Activated T-helper 9 cell treated with anti-CD3 and anti-CD28 coated beads, Interleukin-2, amount 50 U/mL, for 16 hours (primary cell): ENCODE data around the gene SLC12A6.
"Not testable (repeated sequence)": the region's sequence is repeated elsewhere in the genome, so short reads cannot be mapped to it uniquely, and the experiment has no call there.

ENCODE experiments used
- DNase-seq: peaks from one replicate; pipeline ENCODE4 v3.0.0-alpha.2; 2020; ENCODE audit warnings: low read depth

SLC12A6 gene

GRCh38 chr15:34337557-34338306 lies at the start of gene SLC12A6:
TSS of gene SLC12A6 (minus strand) at chr15:34337781. CDS start at chr15:34336680, 1,101 bp downstream.
- peak; percentile 86 for DNase-seq

- DNase-seq, result not testable (repeated sequence)
Measured at GRCh38 chr15:34381829-34382521, 44.4 kb upstream of the SLC12A6 start.

- not testable (repeated sequence) for DNase-seq
Measured at GRCh38 chr15:34380491-34380890, 42.9 kb upstream of the SLC12A6 start.

GRCh38 chr15:34376856-34377255 lies 39.3 kb upstream of the SLC12A6 start:
- DNase-seq, result no peak

GRCh38 chr15:34375541-34375940 lies 38.0 kb upstream of the SLC12A6 start:
- not testable (repeated sequence) for DNase-seq

GRCh38 chr15:34374816-34375215 lies 37.2 kb upstream of the SLC12A6 start:
- DNase-seq, result no peak

- no peak for DNase-seq
Measured at GRCh38 chr15:34373951-34374350, 36.4 kb upstream of the SLC12A6 start.

GRCh38 chr15:34370643-34371042 lies 33.1 kb upstream of the SLC12A6 start:
- DNase-seq, result no peak

GRCh38 chr15:34370129-34370528 lies 32.5 kb upstream of the SLC12A6 start:
- no peak for DNase-seq

- peak; percentile 82 for DNase-seq
Measured at GRCh38 chr15:34367101-34368081, 29.8 kb upstream of the SLC12A6 start, which contains the start of gene LPCAT4. TSS of gene LPCAT4 (minus strand) at chr15:34367196. CDS start at chr15:34367100, 96 bp downstream.

- peak; percentile 35 for DNase-seq
Measured at GRCh38 chr15:34366271-34367065, 28.9 kb upstream of the SLC12A6 start.

GRCh38 chr15:34365836-34366235 lies 28.3 kb upstream of the SLC12A6 start:
- DNase-seq, result no peak

GRCh38 chr15:34365091-34365825 lies 27.7 kb upstream of the SLC12A6 start:
- no peak for DNase-seq

GRCh38 chr15:34364041-34364440 lies 26.5 kb upstream of the SLC12A6 start:
- DNase-seq, result no peak

- no peak for DNase-seq
Measured at GRCh38 chr15:34362047-34362773, 24.6 kb upstream of the SLC12A6 start.

- DNase-seq, result no peak
Measured at GRCh38 chr15:34361278-34361677, 23.7 kb upstream of the SLC12A6 start.

- no peak for DNase-seq
Measured at GRCh38 chr15:34360298-34360697, 22.7 kb upstream of the SLC12A6 start.

- no peak for DNase-seq
Measured at GRCh38 chr15:34359416-34359815, 21.8 kb upstream of the SLC12A6 start.

- no peak for DNase-seq
Measured at GRCh38 chr15:34358948-34359347, 21.4 kb upstream of the SLC12A6 start.

GRCh38 chr15:34358367-34358766 lies 20.8 kb upstream of the SLC12A6 start:
- no peak for DNase-seq
